ENCODE measurements around the gene GLIS2. TPM values are rescaled to one million over a fixed set of nuclear protein-coding genes. Genes with fewer than 3 reads are reported as not detected.
A peak's percentile ranks its signal among the peaks of the same experiment; 100 is the strongest.

GLIS2 gene
- total RNA-seq, 1 experiment from 2014 or later: 2.1 TPM

- BruUV-seq (replicated peaks): no TSS peak
- CTCF ChIA-PET: interaction anchor here (1.4 kb wide), 1 partner anchor 20 kb away, joined by 4 read pairs; no protein-coding TSS in a partner anchor
- Histone ChIP-seq H4K20me1 (ENCODE audit: low read length) (no peaks in the 10 kb centered on the region), H3K4me1 (ENCODE audit: insufficient read depth, low read length) (peaks cover 15% of the 10 kb centered on the region), H3K79me2 (ENCODE audit: low read length) (peaks cover 35% of the 10 kb centered on the region), H3K4me2 (ENCODE audit: low read length) (peak overlapping the region; percentile 97), H3K36me3 (ENCODE audit: low read depth, low read length) (no peaks in the 10 kb centered on the region), H3K9me2 (replicated peaks; ENCODE audit: low read length) (no peaks in the 10 kb centered on the region), H3K27ac (ENCODE audit: low read length) (peak overlapping the region; percentile 67), H3F3A (ENCODE audit: low read length, unreplicated experiment) (no peaks in the 10 kb centered on the region), H3K27me3 (ENCODE audit: low read length) (no peaks in the 10 kb centered on the region), H3K9ac (ENCODE audit: low read length) (peak overlapping the region; percentile 78), H2AFZ (ENCODE audit: low read length) (peak overlapping the region; percentile 80), H3K9me3 (ENCODE audit: low read length) (no peaks in the 10 kb centered on the region), H3K4me3 (ENCODE audit: low read length) (peak overlapping the region; percentile 90)
- no peak for TF ChIP-seq EZH2phosphoT487 (IDR thresholded peaks at IDR 0.05; ENCODE audit: borderline replicate concordance, low read length)
- TF ChIP-seq CTCF (conservative IDR thresholded peaks at IDR 0.05; ENCODE audit: low read depth, low read length): no peak
- no peak for TF ChIP-seq EZH2 (IDR thresholded peaks at IDR 0.05; ENCODE audit: low read length, unreplicated experiment)
- POLR2A ChIA-PET (ENCODE audit: unreplicated experiment): interaction anchor here (0.6 kb wide), 1 partner anchor 41 kb away, joined by 3 read pairs; no protein-coding TSS in a partner anchor
- DNase-seq (peak; percentile 53), ATAC-seq (peak; percentile 49)
- intact Hi-C loops (cut with micrococcal nuclease): loop anchor here (5.0 kb wide), 1 partner anchor 43 kb away; the partner anchor contains the start of gene GLIS2
Measured at GRCh38 chr16:4273858-4274311, 42.0 kb upstream of the GLIS2 start.

- no peaks in the 10 kb centered on the region for H3K36me3 ChIP-seq (ENCODE audit: low read depth, low read length)
- peaks cover 15% of the 10 kb centered on the region for H3K79me2 ChIP-seq (ENCODE audit: low read length)
- TF ChIP-seq EZH2phosphoT487 (IDR thresholded peaks at IDR 0.05; ENCODE audit: borderline replicate concordance, low read length): no peak
- no peak for TF ChIP-seq EZH2 (IDR thresholded peaks at IDR 0.05; ENCODE audit: low read length, unreplicated experiment)
- TF ChIP-seq CTCF (conservative IDR thresholded peaks at IDR 0.05; ENCODE audit: low read depth, low read length): no peak
- intact Hi-C loops (cut with micrococcal nuclease): no loop called here
- ChIA-PET POLR2A (ENCODE audit: unreplicated experiment) (no interaction called here), CTCF (no interaction called here)
- no peaks in the 10 kb centered on the region for H3K9me3 ChIP-seq (ENCODE audit: low read length)
- no TSS peak for BruUV-seq (replicated peaks)
- no peak overlapping the region for H3K4me2 ChIP-seq (ENCODE audit: low read length)
- ATAC-seq (no peak), DNase-seq (no peak)
- H3K4me1 ChIP-seq (ENCODE audit: insufficient read depth, low read length): peaks cover 8% of the 10 kb centered on the region
- H3K27ac ChIP-seq (ENCODE audit: low read length): no peak overlapping the region
- H3K4me3 ChIP-seq (ENCODE audit: low read length): no peak overlapping the region
- no peak overlapping the region for H3K9ac ChIP-seq (ENCODE audit: low read length)
- H4K20me1 ChIP-seq (ENCODE audit: low read length): no peaks in the 10 kb centered on the region
- no peaks in the 10 kb centered on the region for H3F3A ChIP-seq (ENCODE audit: low read length, unreplicated experiment)
- H3K9me2 ChIP-seq (replicated peaks; ENCODE audit: low read length): no peaks in the 10 kb centered on the region
- no peak overlapping the region for H2AFZ ChIP-seq (ENCODE audit: low read length)
- H3K27me3 ChIP-seq (ENCODE audit: low read length): no peaks in the 10 kb centered on the region
Measured at GRCh38 chr16:4275861-4276260, 40.0 kb upstream of the GLIS2 start.

- BruUV-seq (replicated peaks): no TSS peak
- CTCF ChIA-PET: no interaction called here
- Histone ChIP-seq H3K9ac (ENCODE audit: low read length) (no peak overlapping the region), H3K27me3 (ENCODE audit: low read length) (no peaks in the 10 kb centered on the region), H2AFZ (ENCODE audit: low read length) (no peak overlapping the region), H3K36me3 (ENCODE audit: low read depth, low read length) (no peaks in the 10 kb centered on the region), H3K9me3 (ENCODE audit: low read length) (no peaks in the 10 kb centered on the region), H3K27ac (ENCODE audit: low read length) (no peak overlapping the region), H3K4me1 (ENCODE audit: insufficient read depth, low read length) (no peaks in the 10 kb centered on the region), H3F3A (ENCODE audit: low read length, unreplicated experiment) (no peaks in the 10 kb centered on the region), H4K20me1 (ENCODE audit: low read length) (no peaks in the 10 kb centered on the region), H3K79me2 (ENCODE audit: low read length) (no peaks in the 10 kb centered on the region), H3K9me2 (replicated peaks; ENCODE audit: low read length) (no peaks in the 10 kb centered on the region), H3K4me2 (ENCODE audit: low read length) (no peak overlapping the region), H3K4me3 (ENCODE audit: low read length) (no peak overlapping the region)
- ATAC-seq (no peak), DNase-seq (no peak)
- POLR2A ChIA-PET (ENCODE audit: unreplicated experiment): no interaction called here
- TF ChIP-seq EZH2 (IDR thresholded peaks at IDR 0.05; ENCODE audit: low read length, unreplicated experiment) (no peak), EZH2phosphoT487 (IDR thresholded peaks at IDR 0.05; ENCODE audit: borderline replicate concordance, low read length) (no peak), CTCF (conservative IDR thresholded peaks at IDR 0.05; ENCODE audit: low read depth, low read length) (no peak)
- intact Hi-C loops (cut with micrococcal nuclease): no loop called here
Measured at GRCh38 chr16:4277987-4278513, 37.8 kb upstream of the GLIS2 start.
